Mesenchymal stem cell (in vitro differentiated cells and primary cell): ENCODE data around the gene TNFRSF8.
"Not testable (repeated sequence)": the region's sequence is repeated elsewhere in the genome, so short reads cannot be mapped to it uniquely, and the experiment has no call there.

ENCODE experiments used
- DNase-seq: peaks from one replicate; pipeline ENCODE4 v3.0.0-alpha.2; 2013
- H2AFZ ChIP-seq: one replicate; pipeline ENCODE4 v1.6.1; 2013; ENCODE audit warnings: low read depth, mild to moderate bottlenecking, control low read depth, inconsistent platforms, low read length, moderate library complexity
- H2AK5ac ChIP-seq: 2 replicates; pipeline ENCODE4 v1.6.1; 2013; ENCODE audit warnings: low read length, moderate library complexity, mild to moderate bottlenecking, inconsistent platforms; ENCODE audit not compliant: severe bottlenecking
- H2BK120ac ChIP-seq: one replicate; pipeline ENCODE4 v1.6.1; 2013; ENCODE audit warnings: low read depth, mild to moderate bottlenecking, inconsistent platforms, low read length, moderate library complexity
- H2BK12ac ChIP-seq, 2 experiments: one replicate each; pipeline ENCODE4 v1.6.1; 2013; ENCODE audit warnings: inconsistent platforms in 2 of 2, low read length in 2 of 2, mild to moderate bottlenecking in 2 of 2, moderate library complexity in 2 of 2, control low read depth in 1 of 2
- H2BK15ac ChIP-seq: one replicate; pipeline ENCODE4 v1.6.1; 2013; ENCODE audit warnings: mild to moderate bottlenecking, low read depth, inconsistent platforms; ENCODE audit not compliant: poor library complexity, severe bottlenecking
- H2BK5ac ChIP-seq: 2 replicates; pipeline ENCODE4 v1.6.1; 2013; ENCODE audit warnings: low read depth, mild to moderate bottlenecking, low read length, control low read depth, inconsistent platforms; ENCODE audit not compliant: poor library complexity, severe bottlenecking
- H3K14ac ChIP-seq, 2 experiments: one replicate each; pipeline ENCODE4 v1.6.1; 2013; ENCODE audit warnings: inconsistent platforms in 2 of 2, low read length in 2 of 2, control low read depth in 1 of 2, mild to moderate bottlenecking in 1 of 2, moderate library complexity in 1 of 2
- H3K18ac ChIP-seq, 2 experiments: one replicate each; pipeline ENCODE4 v1.6.1; 2013; ENCODE audit warnings: inconsistent platforms in 2 of 2, low read length in 2 of 2, control low read depth in 1 of 2, low read depth in 1 of 2, mild to moderate bottlenecking in 1 of 2
- H3K23ac ChIP-seq, 2 experiments: one replicate each; pipeline ENCODE4 v1.6.1; 2013; ENCODE audit warnings: inconsistent platforms in 2 of 2, low read length in 2 of 2, mild to moderate bottlenecking in 2 of 2, moderate library complexity in 2 of 2, control low read depth in 1 of 2
- H3K27ac ChIP-seq: 2 replicates; pipeline ENCODE4 v1.5.1; 2013; ENCODE audit warnings: mild to moderate bottlenecking, moderate library complexity, low read length, control low read depth, inconsistent platforms; ENCODE audit not compliant: poor library complexity, severe bottlenecking
- H3K27me3 ChIP-seq, 2 experiments: 2 replicates each; pipeline versions ENCODE4 v1.6.1 to v1.7.0; 2013; ENCODE audit warnings: low read length in 2 of 2, mild to moderate bottlenecking in 2 of 2, moderate library complexity in 2 of 2, control low read depth in 1 of 2, inconsistent platforms in 1 of 2; ENCODE audit not compliant: control insufficient read depth in 1 of 2, insufficient read depth in 1 of 2
- H3K36me3 ChIP-seq, 2 experiments: 2 replicates each; pipeline versions ENCODE4 v1.6.1 to v1.7.0; 2013; ENCODE audit warnings: low read length in 2 of 2, control low read depth in 1 of 2, inconsistent platforms in 1 of 2, low read depth in 1 of 2, mild to moderate bottlenecking in 1 of 2; ENCODE audit not compliant: insufficient read depth in 2 of 2, control insufficient read depth in 1 of 2
- H3K4ac ChIP-seq, 2 experiments: one replicate each; pipeline ENCODE4 v1.6.1; 2013; ENCODE audit warnings: inconsistent platforms in 2 of 2, low read length in 2 of 2, mild to moderate bottlenecking in 2 of 2, moderate library complexity in 2 of 2, control low read depth in 1 of 2, low read depth in 1 of 2
- H3K4me1 ChIP-seq: 2 replicates; pipeline ENCODE4 v1.6.1; 2013; ENCODE audit warnings: low read depth, low read length, control low read depth; ENCODE audit not compliant: control insufficient read depth, insufficient read depth
- H3K4me2 ChIP-seq: 2 replicates; pipeline ENCODE4 v1.6.1; 2013; ENCODE audit warnings: low read length, mild to moderate bottlenecking, inconsistent platforms; ENCODE audit not compliant: poor library complexity, severe bottlenecking
- H3K4me3 ChIP-seq, 2 experiments: 2 replicates each; pipeline versions ENCODE4 v1.5.1 to v1.7.0; 2013; ENCODE audit warnings: low read length in 2 of 2, mild to moderate bottlenecking in 2 of 2, control low read depth in 1 of 2, low read depth in 1 of 2; ENCODE audit not compliant: insufficient read depth in 1 of 2
- H3K79me1 ChIP-seq: replicated peaks from 2 replicates; pipeline ENCODE4 v1.6.1; 2013; ENCODE audit warnings: mild to moderate bottlenecking, control low read depth, low read length, inconsistent platforms; ENCODE audit not compliant: poor library complexity, severe bottlenecking
- H3K9ac ChIP-seq: 2 replicates; pipeline ENCODE4 v1.7.0; 2013; ENCODE audit warnings: mild to moderate bottlenecking, low read length, moderate library complexity
- H3K9me3 ChIP-seq: 2 replicates; pipeline ENCODE4 v1.7.0; 2013; ENCODE audit warnings: mild to moderate bottlenecking, low read length; ENCODE audit not compliant: control insufficient read depth
- H4K8ac ChIP-seq: one replicate; pipeline ENCODE4 v1.6.1; 2013; ENCODE audit warnings: inconsistent platforms, mild to moderate bottlenecking, low read length, moderate library complexity
- H4K91ac ChIP-seq: one replicate; pipeline ENCODE4 v1.6.1; 2013; ENCODE audit warnings: mild to moderate bottlenecking, low read length, inconsistent platforms
- WGBS: methylation state at CpG from one replicate; pipeline ENCODE4 v1.1.7; 2013; ENCODE audit warnings: mixed read lengths; 5-methylcytosine and 5-hydroxymethylcytosine counted together

Gene TNFRSF8

DNA sequence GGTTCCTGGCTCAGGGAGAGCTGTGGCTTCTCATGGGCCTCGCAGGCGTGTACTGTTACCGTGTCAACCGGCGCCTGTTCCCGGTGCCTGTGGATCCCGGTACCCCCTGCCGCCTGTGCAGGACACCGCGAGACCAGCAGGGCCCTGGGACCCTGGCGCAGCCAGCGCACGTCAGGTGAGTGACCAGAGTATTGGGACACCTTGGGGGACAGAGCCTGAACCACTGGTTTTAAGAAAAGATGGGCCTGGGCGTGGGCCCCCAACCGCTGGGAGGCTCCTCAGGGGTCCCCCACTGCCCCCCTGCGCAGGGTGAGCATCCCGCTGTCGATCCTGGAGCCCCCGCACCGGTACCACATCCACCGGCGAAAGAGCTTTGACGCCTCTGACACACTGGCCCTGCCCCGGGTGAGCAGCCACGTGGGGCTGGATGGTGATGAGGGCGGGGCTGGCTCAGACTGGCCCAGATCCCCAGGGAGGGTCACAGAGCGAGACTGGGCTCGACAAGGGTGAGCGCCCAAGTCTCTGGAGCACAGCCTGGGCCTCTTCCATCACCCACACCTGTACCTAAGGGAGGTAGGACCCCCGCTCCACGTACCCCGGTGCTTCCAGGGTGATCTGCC, 33.3 kb upstream of the TNFRSF8 start:
- H2AK5ac ChIP-seq = no peak overlapping the region
- H4K91ac ChIP-seq = no peak overlapping the region
- no peak overlapping the region for H2BK5ac ChIP-seq
- H4K8ac ChIP-seq = no peak overlapping the region
- no peak overlapping the region for H2AFZ ChIP-seq
- H2BK120ac ChIP-seq = no peak overlapping the region
- 96% methylated on average over 32 of the region's 32 CpGs for WGBS
- H3K9me3 ChIP-seq = no peaks in the 10 kb centered on the region
- no peak overlapping the region for H3K23ac ChIP-seq
- H3K36me3 ChIP-seq = peaks cover 59 to 69% of the 10 kb centered on the region in 2 experiments
- H3K14ac ChIP-seq = no peak overlapping the region
- peak overlapping the region in 1 of 2 experiments; percentile 2 for H3K4me3 ChIP-seq
- no peak overlapping the region for H2BK12ac ChIP-seq
- peaks cover 14% of the 10 kb centered on the region for H3K79me1 ChIP-seq
- no peak for DNase-seq
- H3K4me1 ChIP-seq = no peaks in the 10 kb centered on the region
- no peak overlapping the region for H3K18ac ChIP-seq
- H3K27ac ChIP-seq = no peak overlapping the region
- H3K4ac ChIP-seq = no peak overlapping the region
- no peaks in the 10 kb centered on the region for H3K27me3 ChIP-seq
- H2BK15ac ChIP-seq = no peak overlapping the region
- no peak overlapping the region for H3K4me2 ChIP-seq
- no peak overlapping the region for H3K9ac ChIP-seq

DNA sequence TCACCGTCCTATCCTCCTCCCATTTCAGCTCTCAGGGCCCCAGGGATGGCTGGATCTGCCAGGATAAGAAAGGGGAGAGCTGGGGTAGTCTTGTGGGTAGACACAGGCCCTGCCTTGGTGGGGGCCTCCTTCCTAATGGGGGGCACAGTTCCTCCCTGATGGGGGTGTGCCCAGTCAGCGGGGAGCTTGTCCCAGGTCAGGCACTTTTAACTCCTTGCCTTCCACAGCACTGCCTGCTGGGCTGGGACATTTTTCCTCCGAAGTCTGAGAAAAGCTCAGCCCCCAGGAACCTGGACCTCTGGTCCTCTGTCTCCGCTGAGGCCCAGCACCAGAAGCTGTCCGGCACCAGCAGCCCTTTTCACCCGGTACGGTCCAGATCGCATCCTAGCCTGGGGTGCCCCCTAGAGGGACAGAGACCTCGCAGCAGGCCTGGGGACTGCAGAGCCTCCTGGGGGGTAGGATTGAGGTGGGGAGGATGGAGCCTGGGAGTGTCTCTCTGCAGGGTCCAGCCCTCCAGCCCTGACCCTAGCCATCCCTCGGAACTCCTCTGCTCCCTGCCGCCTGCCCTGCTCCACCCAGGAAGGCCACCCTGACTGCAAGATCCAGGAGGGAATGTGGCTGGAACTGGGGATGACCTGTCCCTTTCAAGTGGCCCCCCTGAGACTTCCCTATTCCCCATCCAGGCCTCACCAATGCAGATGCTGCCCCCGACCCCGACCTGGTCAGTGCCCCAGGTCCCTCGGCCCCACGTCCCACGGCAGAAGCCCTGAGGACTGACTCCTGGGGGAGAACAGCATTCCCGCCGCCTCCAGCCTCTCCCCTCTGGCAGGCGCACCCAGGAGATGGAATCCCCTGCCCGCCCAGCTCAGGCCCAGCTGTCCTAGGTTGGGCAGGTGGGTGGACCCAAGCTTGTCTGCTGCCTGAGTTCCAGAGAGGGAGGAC, 31.8 kb upstream of the TNFRSF8 start:
- no peak overlapping the region for H2BK12ac ChIP-seq
- H4K8ac ChIP-seq = no peak overlapping the region
- no peak overlapping the region for H3K14ac ChIP-seq
- peak; percentile 27 for DNase-seq
- H3K4me1 ChIP-seq = no peaks in the 10 kb centered on the region
- 90% methylated on average over 19 of the region's 20 CpGs for WGBS
- H3K4me3 ChIP-seq = no peak overlapping the region
- no peak overlapping the region for H3K4me2 ChIP-seq
- no peak overlapping the region for H2BK5ac ChIP-seq
- H2BK15ac ChIP-seq = no peak overlapping the region
- no peaks in the 10 kb centered on the region for H3K27me3 ChIP-seq
- H3K4ac ChIP-seq = no peak overlapping the region
- no peak overlapping the region for H2BK120ac ChIP-seq
- H3K9ac ChIP-seq = no peak overlapping the region
- peaks cover 10% of the 10 kb centered on the region for H3K79me1 ChIP-seq
- H4K91ac ChIP-seq = no peak overlapping the region
- no peak overlapping the region for H2AFZ ChIP-seq
- no peaks in the 10 kb centered on the region for H3K9me3 ChIP-seq
- H2AK5ac ChIP-seq = no peak overlapping the region
- H3K27ac ChIP-seq = no peak overlapping the region
- H3K36me3 ChIP-seq = peaks cover 46 to 56% of the 10 kb centered on the region in 2 experiments
- no peak overlapping the region for H3K23ac ChIP-seq
- no peak overlapping the region for H3K18ac ChIP-seq

DNA sequence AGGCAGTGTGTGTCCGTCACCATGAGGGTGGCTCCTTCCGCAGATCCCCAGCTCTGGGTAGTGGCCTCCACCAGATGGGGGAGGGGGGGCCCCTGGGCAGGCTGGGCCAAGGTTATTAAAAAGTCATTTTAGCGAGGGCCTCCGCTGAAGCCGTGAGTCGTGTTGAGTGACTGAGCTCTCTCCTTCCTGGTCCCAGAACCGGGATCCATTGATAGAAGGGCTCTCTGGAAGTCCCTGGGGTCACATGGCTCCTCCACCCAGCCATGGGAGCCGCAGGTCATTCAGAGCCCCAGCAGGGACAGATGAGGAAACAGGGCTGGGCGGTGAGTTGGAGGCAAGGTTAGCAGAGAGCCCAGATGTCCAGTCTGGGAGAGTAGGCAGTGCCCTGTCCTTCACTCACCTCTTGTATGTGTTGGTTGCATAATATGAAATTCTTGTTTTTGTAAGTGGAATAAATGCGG, 30.9 kb upstream of the TNFRSF8 start:
- no peak overlapping the region for H3K4ac ChIP-seq
- no peak overlapping the region for H2BK15ac ChIP-seq
- H2BK120ac ChIP-seq = no peak overlapping the region
- no peak overlapping the region for H3K18ac ChIP-seq
- no peak overlapping the region for H3K14ac ChIP-seq
- peaks cover 38 to 48% of the 10 kb centered on the region in 2 experiments for H3K36me3 ChIP-seq
- no peak overlapping the region for H2AK5ac ChIP-seq
- H2BK12ac ChIP-seq = no peak overlapping the region
- no peak overlapping the region for H2BK5ac ChIP-seq
- H3K27me3 ChIP-seq = peaks cover 0 to under 1% of the 10 kb centered on the region in 2 experiments
- H4K8ac ChIP-seq = no peak overlapping the region
- peak overlapping the region; percentile 28 for H4K91ac ChIP-seq
- no peaks in the 10 kb centered on the region for H3K4me1 ChIP-seq
- H3K4me3 ChIP-seq = no peak overlapping the region
- no peak overlapping the region for H3K23ac ChIP-seq
- H3K9ac ChIP-seq = no peak overlapping the region
- H3K79me1 ChIP-seq = peaks cover 6% of the 10 kb centered on the region
- no peaks in the 10 kb centered on the region for H3K9me3 ChIP-seq
- H3K27ac ChIP-seq = no peak overlapping the region
- DNase-seq = no peak
- no peak overlapping the region for H3K4me2 ChIP-seq
- no peak overlapping the region for H2AFZ ChIP-seq
- WGBS = 88% methylated on average over 10 of the region's 10 CpGs

DNA sequence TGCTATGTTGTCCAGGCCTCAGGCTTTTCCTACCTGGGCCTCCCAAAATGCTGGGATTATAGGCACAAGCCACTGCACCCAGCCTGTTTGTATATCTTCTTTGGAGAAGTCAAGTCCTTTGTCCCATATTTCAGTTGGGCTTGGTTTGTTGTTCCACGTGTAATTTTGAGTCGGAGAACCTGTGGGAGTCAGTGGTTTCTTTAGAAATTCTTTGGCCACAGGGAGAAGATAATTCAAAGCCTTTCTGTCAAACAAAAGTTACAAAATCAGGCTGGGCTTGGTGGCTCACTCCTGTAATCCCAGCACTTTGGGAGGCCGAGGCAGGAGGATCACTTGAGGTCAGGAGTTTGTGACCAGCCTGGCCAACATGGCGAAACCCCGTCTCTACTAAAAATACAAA, 29.7 kb upstream of the TNFRSF8 start:
- not testable (repeated sequence) for H3K79me1 ChIP-seq, H3K4ac ChIP-seq, H3K18ac ChIP-seq, H3K4me3 ChIP-seq, H2BK15ac ChIP-seq, H3K14ac ChIP-seq, H2BK120ac ChIP-seq, H3K4me2 ChIP-seq, H4K8ac ChIP-seq, H3K27ac ChIP-seq, H2AK5ac ChIP-seq, H2AFZ ChIP-seq, H3K9me3 ChIP-seq, H3K9ac ChIP-seq, DNase-seq, H3K23ac ChIP-seq, H4K91ac ChIP-seq, H2BK5ac ChIP-seq, H2BK12ac ChIP-seq, H3K4me1 ChIP-seq
- peaks cover 5 to 11% of the 10 kb centered on the region in 2 experiments for H3K27me3 ChIP-seq
- WGBS = 88% methylated on average over 5 of the region's 5 CpGs
- peaks cover 27 to 37% of the 10 kb centered on the region in 2 experiments for H3K36me3 ChIP-seq
